HepG2 (cell line): ENCODE results near the gene CD96. TPM values are rescaled to one million over a fixed set of nuclear protein-coding genes. Genes with fewer than 3 reads are reported as not detected.

ENCODE experiments used
- ATAC-seq: fragments of 200-7000 bp; cut with Tn5 transposase; 3 replicates; pipeline ENCODE4 v1.9.1; 2020; ENCODE audit warnings: mild to moderate bottlenecking, moderate library complexity
- BruUV-seq: library from RNA; stranded (reverse); fragments of 400-500 nt; replicated peaks from 2 replicates; lab custom pipeline; 2021; lab: Mats Ljungman, UMichigan
- CTCF ChIA-PET: fragments of 300-600 bp; formaldehyde crosslinking; extraction: SDS; loops from one replicate; lab custom pipeline; 2021; ENCODE audit warnings: low total read pairs, inconsistent platforms, low intra/inter-chr PET ratio; lab: Yijun Ruan, JAX
- POLR2A ChIA-PET: fragments of 350-600 bp; sonication (Branson Sonifier 250); formaldehyde crosslinking; loops from one replicate; lab custom pipeline; 2020; ENCODE audit warnings: antibody characterized with exemption, inconsistent platforms; lab: Yijun Ruan, JAX
- DNase-seq: peaks from one replicate; pipeline ENCODE4 v3.0.0-alpha.2; 2015; ENCODE audit warnings: low spot score
- FAIRE-seq: peaks from 3 replicates; lab custom pipeline; 2011; peaks lifted over from hg19 to GRCh38; lab: Jason Lieb, UNC
- H2AFZ ChIP-seq: one replicate; pipeline ENCODE4 v1.6.1; 2011; ENCODE audit warnings: low read length, inconsistent platforms
- H3K27ac ChIP-seq: fragments of 300-600 bp; 3 replicates; pipeline ENCODE4 v1.8.0; 2011; ENCODE audit warnings: mixed run types, mild to moderate bottlenecking, mixed read lengths, low read length, inconsistent platforms; ENCODE audit not compliant: insufficient read depth; ENCODE audit errors: extremely low read length
- H3K27me3 ChIP-seq, 2 experiments: fragments of 200-600 bp in 1 of 2; 2 replicates in 1 of 2; 3 replicates in 1 of 2; pipeline versions ENCODE4 v1.6.0 to v1.8.0; 2011; ENCODE audit warnings: low read length in 2 of 2, mild to moderate bottlenecking in 2 of 2, moderate library complexity in 2 of 2, inconsistent platforms in 1 of 2; ENCODE audit not compliant: insufficient read depth in 2 of 2, control insufficient read depth in 1 of 2
- H3K36me3 ChIP-seq, 2 experiments: fragments of 200-600 bp in 1 of 2; replicated peaks in 1 of 2; 2 replicates in 1 of 2; 3 replicates in 1 of 2; pipeline versions ENCODE4 v1.5.1 to v1.8.0; 2011; ENCODE audit warnings: low read length in 2 of 2, inconsistent platforms in 1 of 2; ENCODE audit not compliant: insufficient read depth in 2 of 2, control insufficient read depth in 1 of 2
- H3K4me1 ChIP-seq: 2 replicates; pipeline ENCODE4 v1.5.1; 2012; ENCODE audit warnings: low read length, inconsistent platforms; ENCODE audit not compliant: insufficient read depth
- H3K4me2 ChIP-seq: 2 replicates; pipeline ENCODE4 v1.6.0; 2011; ENCODE audit warnings: low read depth, low read length, inconsistent platforms
- H3K4me3 ChIP-seq, 3 experiments: fragments of 200-600 bp in 1 of 3; sonication (generic), shearing (Covaris generic) in 1 of 3; replicated peaks in 1 of 3; 2 replicates each; pipeline ENCODE4 v1.5.1; 2011 to 2016; ENCODE audit warnings: low read length in 3 of 3, inconsistent platforms in 2 of 3, low read depth in 2 of 3, mild to moderate bottlenecking in 2 of 3, control low read depth in 1 of 3, mixed read lengths in 1 of 3; ENCODE audit not compliant: insufficient read depth in 1 of 3
- H3K79me2 ChIP-seq: one replicate; pipeline ENCODE4 v1.6.1; 2011; ENCODE audit warnings: low read length, inconsistent platforms; ENCODE audit not compliant: insufficient read depth
- H3K9ac ChIP-seq: 2 replicates; pipeline ENCODE4 v1.6.0; 2011; ENCODE audit warnings: mild to moderate bottlenecking, low read depth, low read length, inconsistent platforms; ENCODE audit not compliant: insufficient read depth
- H3K9me3 ChIP-seq: 2 replicates; pipeline ENCODE4 v1.5.1; 2012; ENCODE audit warnings: mild to moderate bottlenecking, low read length
- H4K20me1 ChIP-seq: 2 replicates; pipeline ENCODE4 v1.6.0; 2011; ENCODE audit warnings: inconsistent platforms, mild to moderate bottlenecking, low read length, moderate library complexity; ENCODE audit not compliant: insufficient read depth
- ATF2 ChIP-seq: sonication (generic); formaldehyde crosslinking; IDR thresholded peaks from 2 replicates; pipeline ENCODE4 v1.4.0; 2020; ENCODE audit warnings: missing genetic modification reagents
- CC2D1A ChIP-seq: sonication (generic); formaldehyde crosslinking; IDR thresholded peaks from 2 replicates; pipeline ENCODE4 v1.8.1; 2023; ENCODE audit warnings: mild to moderate bottlenecking, missing genetic modification reagents
- ERF ChIP-seq: IDR thresholded peaks from 2 replicates; pipeline ENCODE4 v1.6.1; 2018; ENCODE audit warnings: missing biosample characterization, missing genetic modification reagents
- FOXC1 ChIP-seq: sonication (generic); formaldehyde crosslinking; IDR thresholded peaks from 2 replicates; pipeline ENCODE4 v1.8.0; 2022; ENCODE audit warnings: mild to moderate bottlenecking, missing genetic modification reagents, borderline replicate concordance
- IKZF5 ChIP-seq: IDR thresholded peaks from 2 replicates; pipeline ENCODE4 v1.6.1; 2018; ENCODE audit warnings: missing genetic modification reagents, mild to moderate bottlenecking, missing compliant biosample characterization
- JUNB ChIP-seq: sonication (generic); formaldehyde crosslinking; IDR thresholded peaks from 2 replicates; pipeline ENCODE4 v1.8.0; 2022; ENCODE audit warnings: missing genetic modification reagents, mild to moderate bottlenecking, borderline replicate concordance
- KDM6A ChIP-seq: IDR thresholded peaks from 2 replicates; pipeline ENCODE4 v1.6.1; 2016; ENCODE audit warnings: low read depth
- KLF12 ChIP-seq: sonication (generic); formaldehyde crosslinking; IDR thresholded peaks from 2 replicates; pipeline ENCODE4 v1.4.0; 2020; ENCODE audit warnings: missing genetic modification reagents, borderline replicate concordance
- KLF16 ChIP-seq, 2 experiments: sonication (generic) in 1 of 2; formaldehyde crosslinking in 1 of 2; IDR thresholded peaks; 2 replicates each; pipeline versions ENCODE4 v1.6.1 to v1.8.0; 2016 to 2023; ENCODE audit warnings: missing genetic modification reagents in 2 of 2, missing compliant biosample characterization in 1 of 2
- MIXL1 ChIP-seq: IDR thresholded peaks from 2 replicates; pipeline ENCODE4 v1.6.1; 2016
- MTERF4 ChIP-seq: sonication (generic); formaldehyde crosslinking; IDR thresholded peaks from 2 replicates; pipeline ENCODE4 v1.8.0; 2023; ENCODE audit warnings: mild to moderate bottlenecking, missing genetic modification reagents
- NFE2L2 ChIP-seq: fragments of 150-350 bp; IDR thresholded peaks from 2 replicates; pipeline ENCODE4 v1.6.1; 2014; ENCODE audit warnings: low read length
- NFKB2 ChIP-seq: sonication (generic); formaldehyde crosslinking; IDR thresholded peaks from 2 replicates; pipeline ENCODE4 v1.4.0; 2020; ENCODE audit warnings: missing genetic modification reagents, borderline replicate concordance
- ONECUT2 ChIP-seq: sonication (generic); formaldehyde crosslinking; IDR thresholded peaks from 2 replicates; pipeline ENCODE4 v1.4.0; 2020; ENCODE audit warnings: missing genetic modification reagents
- PREB ChIP-seq: sonication (generic); formaldehyde crosslinking; IDR thresholded peaks from 2 replicates; pipeline ENCODE4 v1.4.0; 2020; ENCODE audit warnings: missing genetic modification reagents
- SAFB2 ChIP-seq: sonication (generic); formaldehyde crosslinking; IDR thresholded peaks from 2 replicates; pipeline ENCODE4 v1.5.1; 2020; ENCODE audit warnings: missing genetic modification reagents, low read depth, mild to moderate bottlenecking, borderline replicate concordance
- SIX1 ChIP-seq: sonication (generic); formaldehyde crosslinking; IDR thresholded peaks from 2 replicates; pipeline ENCODE4 v1.4.0; 2020; ENCODE audit warnings: missing genetic modification reagents, borderline replicate concordance
- THAP7 ChIP-seq: sonication (generic); formaldehyde crosslinking; IDR thresholded peaks from 2 replicates; pipeline ENCODE4 v1.8.1; 2023; ENCODE audit warnings: mild to moderate bottlenecking, missing genetic modification reagents
- WGBS: methylation state at CpG from one replicate; pipeline ENCODE4 v1.1.6; 2017; ENCODE audit warnings: low lambda C conversion rate; 5-methylcytosine and 5-hydroxymethylcytosine counted together
- in situ Hi-C: cut with HindIII; loops from 2 replicates; pipeline ENCODE4 v1.10.0; 2017; ENCODE audit warnings: low pct_unique_long_range_greater_than_20kb; ENCODE audit not compliant: extremely low pct_ligation_motif_present
- intact Hi-C: fragments of 100-400 bp; cut with micrococcal nuclease; formaldehyde crosslinking; loops from one replicate; pipeline ENCODE4 v1.10.0; 2022; ENCODE audit not compliant: unreplicated experiment
- polyA plus RNA-seq, 8 experiments: library from polyadenylated mRNA; depleted of rRNA in 3 of 8; stranded (reverse) in 7 of 8; unstranded in 1 of 8; fragments of >200 nt; fragmentation: Illumina TruSeq in 4 of 8; extraction: Trizol in 4 of 8; gene quantifications; 2 replicates each; pipeline versions ENCODE4 v1.2.1 to v1.2.3, GENCODE V29; 2011 to 2016; ENCODE audit warnings: low read depth in 4 of 8, missing spikeins in 1 of 8, mixed read lengths in 1 of 8; ENCODE audit not compliant: insufficient read depth in 1 of 8
- total RNA-seq, 5 experiments: library from RNA; depleted of rRNA; stranded (reverse); fragments of >200 nt; fragmentation: Illumina TruSeq; extraction: Trizol; gene quantifications; 2 replicates each; pipeline ENCODE4 v1.2.3, GENCODE V29; 2016; ENCODE audit warnings: low read depth in 1 of 5

CD96 gene
- total and polyA plus RNA-seq, 2 of the 13 experiments (the other 11 are each of a cell fraction or from before 2014, with no cell fraction given): not detected

GRCh38 chr3:111604119-111604518 lies 62.1 kb downstream of the CD96 start:
- H3K4me1 ChIP-seq: no peaks in the 10 kb centered on the region
- H3K9me3 ChIP-seq: no peaks in the 10 kb centered on the region
- intact Hi-C loops (no loop called here), in situ Hi-C loops (no loop called here)
- ChIA-PET POLR2A (no interaction called here), CTCF (no interaction called here)
- no peak overlapping the region for H3K9ac ChIP-seq
- H2AFZ ChIP-seq: no peak overlapping the region
- FAIRE-seq (no peak), ATAC-seq (no peak), DNase-seq (no peak)
- H3K27me3 ChIP-seq: no peaks in the 10 kb centered on the region; a peak in 1 of 5 replicates
- 0% methylated on average over 1 of the region's 2 CpGs for WGBS
- H4K20me1 ChIP-seq: no peaks in the 10 kb centered on the region
- H3K4me2 ChIP-seq: no peak overlapping the region
- H3K27ac ChIP-seq: no peak overlapping the region
- no peaks in the 10 kb centered on the region for H3K79me2 ChIP-seq
- no peaks in the 10 kb centered on the region for H3K36me3 ChIP-seq
- H3K4me3 ChIP-seq: no peak overlapping the region
- BruUV-seq: no TSS peak
- TF ChIP-seq NFKB2 (CRISPR knock-in tag) (no peak), CC2D1A (CRISPR knock-in tag) (no peak), ERF (CRISPR knock-in tag) (no peak), JUNB (CRISPR knock-in tag) (no peak), IKZF5 (CRISPR knock-in tag) (no peak), KDM6A (no peak), THAP7 (CRISPR knock-in tag) (no peak), SAFB2 (CRISPR knock-in tag) (no peak), PREB (CRISPR knock-in tag) (no peak), KLF12 (CRISPR knock-in tag) (no peak), ATF2 (CRISPR knock-in tag) (no peak), FOXC1 (no peak), ONECUT2 (CRISPR knock-in tag) (no peak), KLF16 (CRISPR knock-in tag; IDR thresholded peaks at IDR 0.05) (no peak), MTERF4 (CRISPR knock-in tag) (no peak), NFE2L2 (no peak), SIX1 (CRISPR knock-in tag) (no peak), MIXL1 (CRISPR knock-in tag) (no peak)
